Activated CD4-positive, alpha-beta memory T cell treated with anti-CD3 and anti-CD28 coated beads for 36 hours (primary cell): ENCODE measurements around the gene TMPRSS4. TPM values are rescaled to one million over a fixed set of nuclear protein-coding genes. Genes with fewer than 3 reads are reported as not detected.

Experiments
- CTCF ChIA-PET: fragments of 350-600 bp; sonication (Branson Sonifier 250); formaldehyde crosslinking; loops from one replicate; lab custom pipeline; 2021; ENCODE audit warnings: antibody characterized with exemption, inconsistent platforms; lab: Charles Lee
- POLR2A ChIA-PET: fragments of 350-600 bp; sonication (Branson Sonifier 250); formaldehyde crosslinking; loops from one replicate; lab custom pipeline; 2021; ENCODE audit warnings: antibody characterized with exemption; lab: Charles Lee
- DNase-seq: peaks from one replicate; pipeline ENCODE4 v3.0.0-alpha.2; 2020
- H3K27ac Mint-ChIP-seq: one replicate; pipeline ENCODE4 v1.8.0; 2021; ENCODE audit warnings: mixed read lengths
- H3K27me3 Mint-ChIP-seq: one replicate; pipeline ENCODE4 v1.8.0; 2021; ENCODE audit warnings: mixed read lengths
- H3K36me3 Mint-ChIP-seq: one replicate; pipeline ENCODE4 v1.8.0; 2021; ENCODE audit warnings: mixed read lengths
- H3K4me1 Mint-ChIP-seq: one replicate; pipeline ENCODE4 v1.8.0; 2021; ENCODE audit warnings: low read depth, mixed read lengths
- H3K4me3 Mint-ChIP-seq: one replicate; pipeline ENCODE4 v1.8.0; 2021; ENCODE audit warnings: mild to moderate bottlenecking, mixed read lengths
- H3K9me3 Mint-ChIP-seq: one replicate; pipeline ENCODE4 v1.8.0; 2021; ENCODE audit warnings: mixed read lengths
- intact Hi-C: fragments of 100-400 bp; cut with micrococcal nuclease; formaldehyde crosslinking; loops from one replicate; pipeline ENCODE4 v1.15.1; 2023
- total RNA-seq, 2 experiments: library from RNA; stranded (reverse); gene quantifications; one replicate each; pipeline ENCODE4 v1.2.3, GENCODE V29; 2021

The TMPRSS4 gene
- total RNA-seq, 2 experiments from 2014 or later = not detected

DNA sequence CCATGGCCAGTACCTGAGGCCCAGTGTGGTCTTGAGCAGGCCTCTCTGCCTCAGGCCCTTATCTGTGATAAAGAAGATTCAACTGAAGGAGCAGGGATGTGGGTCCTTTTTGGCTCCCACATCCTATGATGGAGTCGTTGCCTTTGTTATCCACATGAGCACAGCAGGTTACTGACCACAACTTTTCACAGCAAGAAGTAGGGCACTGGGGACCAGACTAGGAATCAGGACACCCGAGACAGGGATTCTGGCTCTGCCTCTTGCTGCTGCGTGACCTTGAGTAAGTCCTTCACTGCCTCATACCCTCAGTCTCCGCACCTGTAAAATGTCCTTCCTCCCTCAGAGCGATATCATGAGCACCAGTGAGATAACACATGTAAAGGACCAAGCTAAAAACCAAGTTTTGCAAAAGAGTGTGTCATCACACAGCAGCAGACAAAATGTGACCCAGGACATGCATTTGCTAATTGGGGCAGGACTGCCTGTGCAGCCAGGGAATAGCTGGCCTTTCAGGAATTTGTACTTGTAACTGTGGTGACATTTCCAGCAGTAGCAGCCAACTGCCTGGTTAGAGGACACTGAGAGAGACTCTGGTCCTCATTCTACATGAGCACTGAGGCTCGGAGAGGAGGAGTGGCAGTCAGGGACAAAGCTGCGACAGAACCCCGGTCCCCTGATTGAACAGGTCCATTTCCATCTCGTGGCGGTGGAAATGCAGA lies 23.1 kb downstream of the TMPRSS4 start:
- H3K27ac Mint-ChIP-seq = no peak overlapping the region
- ChIA-PET CTCF (no interaction called here), POLR2A (no interaction called here)
- H3K27me3 Mint-ChIP-seq = no peaks in the 10 kb centered on the region
- DNase-seq = no peak
- no peaks in the 10 kb centered on the region for H3K4me1 Mint-ChIP-seq
- H3K9me3 Mint-ChIP-seq = no peaks in the 10 kb centered on the region
- no peak overlapping the region for H3K4me3 Mint-ChIP-seq
- intact Hi-C loops = no loop called here
- H3K36me3 Mint-ChIP-seq = no peaks in the 10 kb centered on the region

DNA sequence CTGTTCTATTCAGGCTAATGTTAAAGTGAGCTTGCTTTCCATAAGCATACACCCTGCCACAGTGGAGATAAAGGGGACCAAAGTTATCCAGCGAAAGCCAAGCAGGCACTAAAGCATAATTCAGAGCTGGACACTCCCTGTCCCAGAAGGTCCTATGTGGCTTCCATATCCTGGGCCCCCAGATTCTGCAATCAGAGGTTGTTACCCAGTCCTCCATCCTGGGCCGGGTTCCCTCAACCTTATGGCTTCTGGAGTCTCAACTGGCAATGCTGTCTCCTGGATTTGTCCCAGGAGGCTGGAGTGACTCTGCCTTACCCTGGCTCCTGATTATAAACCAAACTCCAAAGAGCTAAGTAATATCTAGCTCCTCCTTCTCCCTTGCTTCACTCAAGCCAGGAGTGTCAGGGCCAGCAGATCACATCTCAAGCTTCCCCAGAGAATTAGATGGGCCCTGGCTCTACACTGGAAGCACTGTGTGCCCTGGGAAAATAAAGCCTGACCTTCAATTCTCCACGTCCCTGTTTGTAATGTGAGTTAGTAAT lies 23.9 kb downstream of the TMPRSS4 start:
- DNase-seq = no peak
- Mint-ChIP-seq H3K27me3 (no peaks in the 10 kb centered on the region), H3K27ac (no peak overlapping the region), H3K4me1 (no peaks in the 10 kb centered on the region), H3K4me3 (no peak overlapping the region), H3K36me3 (no peaks in the 10 kb centered on the region), H3K9me3 (no peaks in the 10 kb centered on the region)
- POLR2A ChIA-PET = no interaction called here
- CTCF ChIA-PET = interaction anchor here (0.6 kb wide), 1 partner anchor 10 kb away, joined by 3 read pairs; no protein-coding TSS in a partner anchor
- intact Hi-C loops = no loop called here

DNA sequence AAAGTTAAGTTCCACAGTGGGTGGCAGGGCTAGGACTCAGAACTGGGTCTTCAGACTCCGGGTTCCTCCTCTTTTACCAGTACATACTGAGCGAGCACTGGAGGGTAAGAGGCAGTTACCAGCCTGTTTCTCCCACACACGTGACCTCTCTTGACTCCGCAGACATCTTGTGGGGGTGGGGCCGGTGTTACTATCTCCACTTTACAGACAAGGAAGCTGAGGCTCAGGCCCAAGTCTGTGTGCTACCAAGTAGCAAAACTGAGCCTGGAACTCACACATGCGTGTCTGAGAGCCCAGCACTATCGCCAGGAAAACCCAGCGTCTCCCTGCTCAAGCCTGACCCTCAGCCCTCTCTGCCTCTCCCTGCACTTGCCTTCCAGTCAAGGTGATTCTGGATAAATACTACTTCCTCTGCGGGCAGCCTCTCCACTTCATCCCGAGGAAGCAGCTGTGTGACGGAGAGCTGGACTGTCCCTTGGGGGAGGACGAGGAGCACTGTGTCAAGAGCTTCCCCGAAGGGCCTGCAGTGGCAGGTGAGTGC lies 25.9 kb downstream of the TMPRSS4 start:
- Mint-ChIP-seq H3K4me3 (no peak overlapping the region), H3K4me1 (no peaks in the 10 kb centered on the region), H3K36me3 (no peaks in the 10 kb centered on the region), H3K27me3 (no peaks in the 10 kb centered on the region), H3K27ac (no peak overlapping the region), H3K9me3 (no peaks in the 10 kb centered on the region)
- DNase-seq = no peak
- POLR2A ChIA-PET = no interaction called here
- intact Hi-C loops = no loop called here
- CTCF ChIA-PET = no interaction called here

DNA sequence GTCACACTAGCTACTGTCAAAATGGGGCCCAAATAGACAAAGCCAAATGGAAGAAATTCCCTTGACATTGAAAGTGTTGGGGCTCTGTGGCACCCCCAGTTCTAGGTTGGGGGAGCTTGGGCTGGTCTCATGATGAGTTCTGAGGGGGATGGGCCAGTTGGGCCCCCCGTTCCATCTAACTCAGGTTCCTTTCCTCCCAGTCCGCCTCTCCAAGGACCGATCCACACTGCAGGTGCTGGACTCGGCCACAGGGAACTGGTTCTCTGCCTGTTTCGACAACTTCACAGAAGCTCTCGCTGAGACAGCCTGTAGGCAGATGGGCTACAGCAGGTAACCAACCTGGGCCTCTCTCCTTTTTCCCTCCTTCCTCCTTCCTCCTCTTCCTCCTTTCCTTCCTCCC lies 27.6 kb downstream of the TMPRSS4 start:
- DNase-seq = no peak
- Mint-ChIP-seq H3K27me3 (no peaks in the 10 kb centered on the region), H3K4me3 (no peak overlapping the region), H3K9me3 (no peaks in the 10 kb centered on the region), H3K27ac (no peak overlapping the region), H3K4me1 (no peaks in the 10 kb centered on the region), H3K36me3 (no peaks in the 10 kb centered on the region)
- ChIA-PET CTCF (no interaction called here), POLR2A (no interaction called here)
- intact Hi-C loops = no loop called here

DNA sequence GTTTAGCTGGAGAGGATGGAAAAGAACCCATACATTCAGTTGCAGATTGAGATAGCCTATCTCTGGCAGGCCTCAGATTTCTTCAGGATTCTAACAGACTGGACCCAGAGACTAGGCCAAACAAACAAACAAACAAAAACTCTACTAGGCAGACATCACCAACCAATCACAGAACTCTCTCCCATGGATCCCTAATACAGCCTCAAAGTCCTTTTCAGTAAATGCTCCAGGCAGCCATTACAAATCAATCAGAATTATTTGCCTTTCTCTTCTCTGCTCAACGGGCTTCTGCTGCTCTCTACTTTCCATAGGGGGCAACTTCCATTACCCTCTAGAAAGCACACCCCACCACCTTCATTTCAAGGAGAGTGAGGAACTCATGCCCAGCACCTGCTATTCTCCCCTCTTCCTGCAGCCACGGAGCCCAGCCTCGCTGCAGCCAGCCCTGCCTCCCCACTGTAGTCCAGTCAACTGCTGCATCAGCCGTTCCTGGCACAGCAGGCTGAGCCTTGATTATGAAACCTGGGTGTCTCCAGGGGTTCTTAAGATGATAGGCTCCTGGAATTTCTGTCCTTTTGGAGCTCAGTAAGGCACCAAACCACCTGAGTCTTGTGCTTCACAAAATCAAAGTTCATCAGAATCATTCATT lies 28.9 kb downstream of the TMPRSS4 start:
- no peaks in the 10 kb centered on the region for H3K4me1 Mint-ChIP-seq
- no peak overlapping the region for H3K4me3 Mint-ChIP-seq
- CTCF ChIA-PET = interaction anchor here (1.2 kb wide), 1 partner anchor 53 kb away, joined by 3 read pairs; no protein-coding TSS in a partner anchor
- DNase-seq = no peak
- H3K9me3 Mint-ChIP-seq = no peaks in the 10 kb centered on the region
- no peaks in the 10 kb centered on the region for H3K27me3 Mint-ChIP-seq
- intact Hi-C loops = no loop called here
- H3K27ac Mint-ChIP-seq = no peak overlapping the region
- H3K36me3 Mint-ChIP-seq = no peaks in the 10 kb centered on the region
- POLR2A ChIA-PET = no interaction called here

DNA sequence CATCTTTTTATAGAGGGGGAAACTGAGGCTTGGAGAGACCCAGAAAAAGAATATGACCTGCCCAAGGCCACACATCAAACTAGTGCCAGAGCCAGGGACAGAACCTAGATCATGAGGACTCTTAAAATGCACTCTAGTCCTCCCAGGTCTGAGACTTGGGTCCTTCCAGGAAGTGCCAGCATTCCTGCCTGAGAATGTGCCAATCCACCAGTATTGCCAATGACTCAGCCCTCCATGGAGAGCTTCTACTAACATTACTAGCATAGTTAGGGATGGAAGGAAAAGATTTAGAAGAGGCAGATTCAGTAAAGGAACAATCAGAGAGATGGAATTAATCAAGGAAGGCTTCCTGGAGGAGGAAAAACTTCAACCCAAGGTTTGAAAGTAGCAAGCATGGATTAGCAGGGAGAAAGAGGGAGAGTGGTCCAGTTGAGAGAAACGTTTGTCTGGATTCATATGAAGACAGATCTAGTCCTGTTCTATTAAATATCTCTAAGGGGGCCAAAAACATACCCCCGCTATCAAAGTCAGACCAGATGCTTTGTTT lies 30.0 kb downstream of the TMPRSS4 start:
- Mint-ChIP-seq H3K36me3 (no peaks in the 10 kb centered on the region), H3K4me1 (no peaks in the 10 kb centered on the region), H3K27me3 (no peaks in the 10 kb centered on the region), H3K27ac (no peak overlapping the region), H3K9me3 (no peaks in the 10 kb centered on the region), H3K4me3 (no peak overlapping the region)
- ChIA-PET POLR2A (no interaction called here), CTCF (interaction anchor here (0.8 kb wide), 1 partner anchor 13 kb away, joined by 3 read pairs; no protein-coding TSS in a partner anchor)
- intact Hi-C loops = no loop called here
- no peak for DNase-seq

DNA sequence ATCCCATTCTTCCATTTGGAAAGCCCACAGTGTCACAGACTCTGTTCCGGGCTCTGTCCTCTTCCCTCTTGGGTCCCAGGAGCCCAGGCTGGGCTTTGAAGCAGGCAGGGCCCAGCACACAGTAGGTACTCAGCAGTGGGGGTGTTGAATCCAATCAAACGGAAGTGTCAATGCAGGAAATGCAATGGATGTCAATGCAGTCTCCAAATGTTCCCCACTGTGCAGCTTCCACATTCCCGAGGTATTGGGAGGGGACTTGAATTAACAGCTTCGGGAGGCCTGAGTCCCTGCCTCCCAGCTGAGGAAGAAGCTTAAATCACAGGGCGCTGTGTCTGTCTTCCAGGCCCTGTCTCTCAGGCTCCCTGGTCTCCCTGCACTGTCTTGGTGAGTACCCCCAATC lies 31.6 kb downstream of the TMPRSS4 start:
- Mint-ChIP-seq H3K4me1 (no peaks in the 10 kb centered on the region), H3K27ac (no peak overlapping the region), H3K36me3 (no peaks in the 10 kb centered on the region), H3K27me3 (no peaks in the 10 kb centered on the region), H3K4me3 (no peak overlapping the region), H3K9me3 (no peaks in the 10 kb centered on the region)
- ChIA-PET CTCF (interaction anchor here (1.4 kb wide), 1 partner anchor 63 kb away, joined by 3 read pairs; no protein-coding TSS in a partner anchor), POLR2A (no interaction called here)
- DNase-seq = no peak
- intact Hi-C loops = no loop called here

DNA sequence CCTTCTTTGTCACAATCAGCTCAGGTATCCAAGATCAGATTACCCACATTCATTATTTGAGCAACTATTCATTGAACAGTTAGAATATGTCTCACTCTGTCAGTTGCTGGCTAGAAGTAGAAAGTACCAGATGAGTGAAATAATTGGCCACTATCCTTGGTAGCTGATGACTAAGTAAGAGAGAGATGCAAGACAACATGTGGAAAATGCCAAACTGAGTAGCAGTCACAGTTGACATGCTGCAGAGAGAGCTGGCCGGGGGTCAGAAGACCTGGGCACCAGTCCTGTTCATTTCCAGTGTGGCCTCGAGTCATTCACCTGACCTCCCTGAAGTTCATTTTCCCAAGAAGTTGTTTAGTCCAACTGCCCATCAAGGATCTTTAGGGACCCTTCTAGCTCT lies 32.4 kb downstream of the TMPRSS4 start:
- no peaks in the 10 kb centered on the region for H3K27me3 Mint-ChIP-seq
- DNase-seq = no peak
- POLR2A ChIA-PET = no interaction called here
- H3K9me3 Mint-ChIP-seq = no peaks in the 10 kb centered on the region
- no peaks in the 10 kb centered on the region for H3K36me3 Mint-ChIP-seq
- H3K27ac Mint-ChIP-seq = no peak overlapping the region
- intact Hi-C loops = no loop called here
- CTCF ChIA-PET = interaction anchor here (1.4 kb wide), 1 partner anchor 62 kb away, joined by 3 read pairs; no protein-coding TSS in a partner anchor
- H3K4me1 Mint-ChIP-seq = no peaks in the 10 kb centered on the region
- H3K4me3 Mint-ChIP-seq = no peak overlapping the region

DNA sequence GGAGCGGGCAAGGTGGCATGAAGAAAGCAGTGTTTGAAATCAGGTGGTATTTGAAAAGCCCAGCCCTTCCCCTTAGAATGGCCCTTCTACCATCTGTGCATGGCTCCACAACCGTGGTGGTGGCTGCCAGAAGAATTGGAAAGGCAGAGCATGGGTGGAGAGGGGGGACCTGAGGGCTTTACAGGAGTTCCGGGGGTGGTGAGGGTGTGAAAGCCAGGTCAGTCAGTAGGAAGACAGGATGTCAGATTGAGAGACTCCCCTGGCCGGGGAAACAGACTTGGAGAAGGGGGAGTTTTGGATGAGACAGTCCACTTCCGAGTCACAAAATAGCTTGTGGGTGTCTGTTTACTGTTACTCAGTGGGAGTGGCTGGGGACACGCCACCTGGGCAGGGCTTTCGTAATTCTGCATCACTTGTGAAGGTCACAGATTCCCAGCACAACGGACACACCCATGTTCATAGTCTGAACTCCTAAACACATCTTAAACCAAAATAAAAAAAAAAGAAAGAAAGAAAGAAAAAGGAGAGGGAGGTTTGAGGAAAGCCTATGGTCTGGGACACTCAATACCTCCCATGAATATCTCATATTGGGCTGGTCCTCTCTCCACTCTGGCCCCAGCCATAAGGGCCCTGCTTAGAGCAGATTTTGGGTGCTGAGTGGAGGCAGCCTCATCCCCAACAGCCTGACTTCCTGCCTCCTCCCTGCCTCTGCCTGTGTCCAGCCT lies 34.3 kb downstream of the TMPRSS4 start:
- CTCF ChIA-PET = no interaction called here
- Mint-ChIP-seq H3K4me1 (no peaks in the 10 kb centered on the region), H3K27me3 (no peaks in the 10 kb centered on the region), H3K4me3 (no peak overlapping the region), H3K9me3 (no peaks in the 10 kb centered on the region), H3K27ac (no peak overlapping the region), H3K36me3 (no peaks in the 10 kb centered on the region)
- POLR2A ChIA-PET = no interaction called here
- DNase-seq = no peak
- intact Hi-C loops = no loop called here

DNA sequence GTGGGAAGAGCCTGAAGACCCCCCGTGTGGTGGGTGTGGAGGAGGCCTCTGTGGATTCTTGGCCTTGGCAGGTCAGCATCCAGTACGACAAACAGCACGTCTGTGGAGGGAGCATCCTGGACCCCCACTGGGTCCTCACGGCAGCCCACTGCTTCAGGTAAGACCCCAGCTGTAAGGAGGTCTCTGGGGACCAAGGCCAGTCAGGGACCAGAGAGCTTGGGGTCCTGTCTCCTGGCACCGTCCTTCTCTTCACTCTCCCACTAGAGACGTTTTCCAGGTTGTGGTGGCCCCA lies 34.8 kb downstream of the TMPRSS4 start:
- POLR2A ChIA-PET = no interaction called here

DNA sequence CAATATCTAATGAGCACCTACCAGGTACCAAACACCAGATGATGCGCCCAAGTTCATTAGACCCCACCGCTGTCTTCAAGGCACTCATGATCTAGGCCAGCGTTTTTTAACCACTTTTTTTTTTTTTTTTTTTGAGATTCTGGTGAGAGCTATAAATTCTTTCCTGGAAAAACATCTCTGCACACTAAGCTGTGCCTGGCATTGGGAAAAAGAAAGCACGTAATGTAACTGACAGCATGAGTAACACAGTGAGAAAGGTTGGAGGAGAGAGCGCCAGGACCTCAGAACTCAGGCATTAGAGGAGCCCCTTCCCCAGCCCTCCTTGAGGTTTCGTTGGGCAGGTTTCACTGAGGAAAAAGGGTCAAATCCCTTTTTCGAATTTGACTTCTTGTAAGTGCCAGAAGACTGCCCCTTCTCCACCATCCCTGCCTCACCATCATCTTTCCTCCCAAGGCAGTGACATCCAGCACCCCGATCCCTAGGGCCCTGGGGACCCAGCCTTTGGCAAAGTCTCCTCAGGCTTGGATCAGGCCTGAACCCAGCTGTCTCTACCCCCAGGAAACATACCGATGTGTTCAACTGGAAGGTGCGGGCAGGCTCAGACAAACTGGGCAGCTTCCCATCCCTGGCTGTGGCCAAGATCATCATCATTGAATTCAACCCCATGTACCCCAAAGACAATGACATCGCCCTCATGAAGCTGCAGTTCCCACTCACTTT lies 36.0 kb downstream of the TMPRSS4 start:
- CTCF ChIA-PET = interaction anchor here (1.1 kb wide), 1 partner anchor 59 kb away, joined by 3 read pairs; no protein-coding TSS in a partner anchor
- intact Hi-C loops = no loop called here
- Mint-ChIP-seq H3K4me3 (no peak overlapping the region), H3K27ac (no peak overlapping the region), H3K4me1 (no peaks in the 10 kb centered on the region), H3K27me3 (peaks cover 2% of the 10 kb centered on the region), H3K9me3 (no peaks in the 10 kb centered on the region), H3K36me3 (no peaks in the 10 kb centered on the region)
- POLR2A ChIA-PET = no interaction called here
- no peak for DNase-seq

More for the DNA sequence above, 34.8 kb downstream of the TMPRSS4 start:
- CTCF ChIA-PET = no interaction called here
- H3K9me3 Mint-ChIP-seq = no peaks in the 10 kb centered on the region
- H3K27me3 Mint-ChIP-seq = no peaks in the 10 kb centered on the region
- H3K4me1 Mint-ChIP-seq = no peaks in the 10 kb centered on the region
- intact Hi-C loops = no loop called here
- no peak overlapping the region for H3K4me3 Mint-ChIP-seq
- no peaks in the 10 kb centered on the region for H3K36me3 Mint-ChIP-seq
- DNase-seq = no peak
- H3K27ac Mint-ChIP-seq = no peak overlapping the region
